H4 (cell line): Measurements from ENCODE around the gene TAS2R10. TPM values are rescaled to one million over a fixed set of nuclear protein-coding genes. Genes with fewer than 3 reads are reported as not detected.

Source experiments
- DNase-seq: peaks from one replicate; pipeline ENCODE4 v3.0.0-alpha.2; 2015; ENCODE audit warnings: low spot score
- total RNA-seq: library from RNA; depleted of rRNA; stranded (reverse); fragments of >200 nt; shearing (Covaris generic); gene quantifications from 2 replicates; pipeline ENCODE4 v1.2.3, GENCODE V29; 2014; rRNA removed

The TAS2R10 gene
- total RNA-seq, 1 experiment from 2014 or later, result 0.08 TPM

- no peak for DNase-seq
Observed at GRCh38 chr12:10779103-10779502, 47.1 kb downstream of the TAS2R10 start.

Other genes with a start within 250 kb of the TAS2R10 start
- 63.2 and 116 TPM in 2 replicates for gene MAGOHB, start 212.7 kb downstream of the TAS2R10 start, total RNA-seq
- 3.3 and 3.8 TPM in 2 replicates for gene STYK1, start 152.3 kb downstream of the TAS2R10 start, total RNA-seq
- gene YBX3, start 103.0 kb downstream of the TAS2R10 start, total RNA-seq, result 55.7 and 96.7 TPM in 2 replicates
- not detected in 2 replicates for gene TAS2R7, start 23.7 kb downstream of the TAS2R10 start, total RNA-seq
- gene TAS2R8, start 19.1 kb downstream of the TAS2R10 start, total RNA-seq, result not detected in 2 replicates
- not detected in 2 replicates for gene TAS2R9, start 16.2 kb downstream of the TAS2R10 start, total RNA-seq
- 0.87 and 3.6 TPM in 2 replicates for gene PRR4, start 23.1 kb upstream of the TAS2R10 start, total RNA-seq
- gene PRH1, start 57.9 kb upstream of the TAS2R10 start, total RNA-seq, result 7.4 and 9.9 TPM in 2 replicates
- 0.08 and 0.17 TPM in 2 replicates for gene TAS2R13, start 83.2 kb upstream of the TAS2R10 start, total RNA-seq
- not detected in 2 replicates for gene PRH2, start 102.9 kb upstream of the TAS2R10 start, total RNA-seq
- gene TAS2R14, start 112.9 kb upstream of the TAS2R10 start, total RNA-seq, result 1.6 and 3.3 TPM in 2 replicates
- gene TAS2R50, start 160.6 kb upstream of the TAS2R10 start, total RNA-seq, result not detected in 2 replicates
- gene TAS2R20, start 171.9 kb upstream of the TAS2R10 start, total RNA-seq, result 0.62 TPM in 1 of 2 replicates, not detected in the other
- 0.21 TPM in 1 of 2 replicates, not detected in the other for gene TAS2R19, start 196.3 kb upstream of the TAS2R10 start, total RNA-seq
- gene TAS2R31, start 205.0 kb upstream of the TAS2R10 start, total RNA-seq, result 1.4 TPM in 1 of 2 replicates, not detected in the other
- 0.23 TPM in 1 of 2 replicates, not detected in the other for gene TAS2R46, start 235.9 kb upstream of the TAS2R10 start, total RNA-seq